ENCODE results near the gene ALDH3A1.

Gene ALDH3A1

GRCh38 chr17:19759568-19760549 is 11.8 kb upstream of the ALDH3A1 start:
- no peak for DNase-seq

- no peak for DNase-seq
Observed at GRCh38 chr17:19757536-19758180, 9.6 kb upstream of the ALDH3A1 start.

DNA sequence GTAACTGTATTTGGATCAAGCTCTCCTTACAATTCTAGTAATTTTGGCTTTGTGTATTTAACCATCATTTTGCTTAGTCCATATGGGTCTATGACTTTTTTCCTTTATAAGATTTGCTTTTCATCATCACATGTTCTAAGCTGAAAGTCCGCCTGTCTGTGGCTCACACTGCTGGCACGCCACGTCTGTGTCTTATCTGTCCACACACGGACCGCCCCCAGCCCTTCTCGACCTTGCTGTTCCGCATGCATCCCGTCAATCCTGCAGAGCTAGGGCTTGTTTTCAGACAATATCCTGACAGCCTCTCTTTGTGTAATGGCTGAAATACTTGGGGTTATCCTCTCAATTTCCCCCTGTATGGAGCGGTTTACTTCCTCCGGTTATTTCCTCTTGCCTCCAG is 8.4 kb upstream of the ALDH3A1 start:
- DNase-seq = no peak

- DNase-seq = no peak
Observed at GRCh38 chr17:19755821-19756510, 7.9 kb upstream of the ALDH3A1 start.

DNA sequence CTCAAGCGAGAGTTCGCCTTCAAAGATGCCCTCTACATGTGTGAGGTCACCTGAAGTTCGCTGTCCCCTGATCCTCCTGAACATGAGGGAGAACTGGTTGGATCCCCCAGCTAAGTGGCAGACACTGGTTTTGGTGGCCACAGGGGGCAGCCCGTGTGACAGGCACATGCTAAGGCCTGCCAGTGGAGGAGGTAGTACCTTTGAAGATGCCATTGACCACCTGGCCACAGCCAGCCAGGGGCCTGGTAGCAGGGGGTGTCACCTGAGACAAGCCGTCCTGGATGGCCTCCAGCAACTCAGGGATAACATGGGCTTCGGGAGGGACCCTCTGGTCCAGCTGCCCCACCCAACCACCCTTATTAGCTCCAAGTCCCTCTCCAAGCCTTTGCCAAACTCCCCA is 7.3 kb upstream of the ALDH3A1 start:
- DNase-seq = no peak

DNA sequence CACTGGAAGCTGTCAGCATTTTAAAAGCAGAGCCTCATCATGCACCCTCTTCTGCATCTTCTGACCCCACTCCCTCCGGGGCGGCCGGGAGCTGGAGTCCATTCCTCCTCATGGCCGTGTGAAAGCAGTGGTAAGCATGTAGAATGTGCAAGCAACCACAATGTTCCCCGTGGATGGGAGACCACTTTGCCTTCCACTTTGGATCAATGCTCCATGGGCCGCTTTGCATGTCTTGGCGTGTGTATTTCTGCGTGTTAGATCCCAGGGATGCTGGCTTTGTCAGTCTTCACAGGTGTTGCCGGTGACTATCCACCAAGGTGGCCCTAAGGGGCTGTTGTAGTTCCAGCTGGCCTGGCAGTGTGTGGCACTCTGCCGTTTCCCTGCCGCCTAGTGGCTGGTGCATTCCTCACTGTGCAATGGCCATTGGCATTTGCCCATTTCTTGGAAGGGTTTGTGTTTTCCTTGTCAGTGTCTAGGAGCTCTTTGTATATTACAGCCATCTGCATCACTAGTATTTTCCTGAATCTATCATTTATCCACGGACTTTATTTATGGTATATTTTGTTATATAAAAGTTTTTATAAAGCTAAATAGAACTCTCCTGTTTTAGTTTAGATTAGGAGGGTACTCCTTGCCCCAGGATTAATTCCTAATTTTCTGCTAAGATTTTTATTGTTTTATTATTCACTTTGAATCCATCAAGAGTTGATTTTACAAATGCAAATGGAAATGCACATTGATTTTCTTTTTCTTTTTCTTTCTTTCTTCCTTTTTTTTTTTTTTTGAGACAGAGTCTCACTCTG is 5.8 kb upstream of the ALDH3A1 start:
- peak; percentile 86 for DNase-seq

DNA sequence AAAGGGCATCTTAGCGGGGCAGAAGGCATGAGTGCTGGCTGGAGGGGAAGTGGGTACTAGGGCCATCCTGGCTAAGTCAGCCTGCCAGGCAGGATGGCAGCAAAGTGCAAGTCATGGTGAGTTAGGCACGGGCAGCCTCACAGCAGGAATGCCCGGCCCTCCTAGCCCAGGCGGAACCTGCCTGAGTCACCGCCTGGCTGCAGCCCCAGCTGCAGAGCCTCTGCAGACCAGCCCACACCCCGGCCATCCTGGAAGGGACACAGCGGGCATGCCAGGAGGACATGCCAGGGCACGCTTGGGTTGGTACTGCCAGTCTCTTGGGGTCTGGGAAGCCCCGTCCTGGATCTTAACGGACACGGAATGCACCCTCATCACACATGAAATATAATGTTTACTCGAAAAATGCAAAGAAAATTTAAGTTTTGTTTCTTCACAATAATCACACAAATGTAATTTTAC is 5.0 kb upstream of the ALDH3A1 start:
- DNase-seq = peak; percentile 93

- DNase-seq = peak; percentile 32
Observed at GRCh38 chr17:19752216-19753050, 4.3 kb upstream of the ALDH3A1 start.

DNA sequence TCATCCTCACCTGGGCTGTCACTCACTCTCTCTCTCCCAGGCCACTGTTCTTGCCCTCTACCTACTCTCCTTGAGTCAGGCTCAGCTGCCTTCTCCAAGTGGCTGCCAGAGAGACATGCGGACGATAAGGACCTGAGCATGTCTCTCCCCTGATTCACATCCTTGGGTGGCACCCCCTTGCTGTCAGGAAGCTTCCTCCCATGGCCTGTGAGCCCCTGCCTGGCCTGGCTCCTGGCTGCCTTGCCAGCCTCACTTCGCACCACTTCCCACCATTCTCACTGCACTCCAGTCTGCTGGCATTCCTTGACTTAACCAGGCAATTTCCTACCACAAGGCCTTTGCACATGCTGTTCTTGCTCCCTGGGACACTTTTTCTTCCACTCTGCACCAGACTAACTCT is 2.7 kb upstream of the ALDH3A1 start:
- no peak for DNase-seq

- DNase-seq = no peak
Observed at GRCh38 chr17:19750020-19750572, 2.0 kb upstream of the ALDH3A1 start.

DNA sequence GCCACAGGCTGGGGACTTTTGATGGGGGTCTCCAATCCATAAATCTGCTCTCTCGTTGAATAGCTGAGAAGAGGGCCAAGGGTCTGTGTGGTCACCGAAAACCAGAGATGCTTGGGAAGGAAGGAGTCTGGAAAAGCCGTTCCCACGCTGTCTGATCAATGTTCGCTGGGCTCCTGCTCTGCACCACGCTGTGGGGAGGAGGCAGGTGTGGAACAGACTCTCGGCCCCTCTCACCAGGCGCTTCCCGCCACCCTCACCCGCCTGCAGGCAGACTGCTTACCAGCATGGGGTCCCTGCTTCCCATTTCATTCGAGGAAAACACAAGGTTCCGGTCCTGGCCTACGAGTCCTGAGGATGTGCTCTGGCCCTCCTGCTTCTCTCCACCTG is 702 bp upstream of the ALDH3A1 start:
- peak; percentile 80 for DNase-seq

- DNase-seq = no peak
Observed at GRCh38 chr17:19747159-19747719, 859 bp downstream of the ALDH3A1 start.

- no peak for DNase-seq
Observed at GRCh38 chr17:19746517-19746916, 1.6 kb downstream of the ALDH3A1 start.

DNA sequence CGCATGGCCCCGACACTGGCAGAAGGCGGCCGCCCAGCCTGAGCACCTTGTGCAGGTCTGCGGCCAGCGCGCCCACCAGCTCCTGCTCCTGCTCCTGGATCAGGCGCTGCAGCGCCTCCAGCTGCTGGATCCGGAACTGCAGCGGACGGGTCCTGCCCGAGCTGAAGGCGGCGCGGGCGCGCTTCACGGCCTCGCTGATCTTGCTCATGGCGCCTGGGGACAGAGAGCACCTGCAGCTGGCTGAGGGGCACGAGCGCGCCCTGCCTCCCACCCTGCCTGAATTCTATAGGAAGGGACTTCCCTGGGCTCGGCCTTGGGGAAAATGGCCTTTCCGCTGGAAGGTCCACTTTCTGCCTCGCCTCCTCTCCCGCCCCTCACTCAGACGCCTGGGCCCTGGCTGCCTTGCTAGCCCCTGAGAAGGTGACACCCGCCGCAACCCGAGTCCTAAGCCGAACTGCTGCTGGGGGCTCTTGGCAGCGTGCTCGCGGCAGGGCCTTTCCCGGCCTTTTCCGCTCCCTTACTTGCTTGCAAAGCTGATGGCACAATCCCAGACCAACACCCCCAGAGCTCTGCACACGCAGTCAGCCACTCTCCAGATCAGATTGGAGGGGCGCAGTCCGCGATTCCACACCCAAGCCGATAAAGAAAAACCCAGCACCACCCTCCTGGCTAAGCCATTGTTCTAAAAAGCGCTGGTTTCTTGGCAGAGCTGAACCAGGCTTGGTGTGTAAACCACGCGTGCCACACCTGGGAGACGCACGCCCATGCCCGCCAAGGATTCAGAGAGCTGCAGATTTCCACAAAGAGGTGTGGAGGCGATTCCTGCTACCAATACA is 3.0 kb downstream of the ALDH3A1 start:
- peak; percentile 84 for DNase-seq

DNA sequence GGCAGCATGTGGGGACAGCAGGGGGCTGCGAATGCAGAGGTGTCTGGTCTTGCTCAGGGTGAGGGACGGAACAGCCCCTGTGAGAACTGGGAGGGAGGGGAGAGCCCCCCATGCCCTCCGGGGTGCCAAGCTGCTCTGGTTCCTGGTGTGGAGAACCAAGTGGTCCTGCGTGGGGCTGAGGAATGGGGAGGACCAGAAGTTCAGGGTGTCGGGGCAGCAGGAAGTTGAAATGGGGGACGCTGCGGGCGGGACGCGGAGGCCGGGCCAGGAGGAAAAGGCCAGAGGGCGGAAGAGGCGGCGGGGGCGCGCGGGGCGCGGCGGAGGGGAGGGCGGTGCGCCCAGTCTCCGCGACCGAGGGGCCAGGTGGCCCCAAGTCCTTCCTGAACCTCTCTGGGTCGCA is 3.6 kb downstream of the ALDH3A1 start:
- DNase-seq = peak; percentile 43

DNA sequence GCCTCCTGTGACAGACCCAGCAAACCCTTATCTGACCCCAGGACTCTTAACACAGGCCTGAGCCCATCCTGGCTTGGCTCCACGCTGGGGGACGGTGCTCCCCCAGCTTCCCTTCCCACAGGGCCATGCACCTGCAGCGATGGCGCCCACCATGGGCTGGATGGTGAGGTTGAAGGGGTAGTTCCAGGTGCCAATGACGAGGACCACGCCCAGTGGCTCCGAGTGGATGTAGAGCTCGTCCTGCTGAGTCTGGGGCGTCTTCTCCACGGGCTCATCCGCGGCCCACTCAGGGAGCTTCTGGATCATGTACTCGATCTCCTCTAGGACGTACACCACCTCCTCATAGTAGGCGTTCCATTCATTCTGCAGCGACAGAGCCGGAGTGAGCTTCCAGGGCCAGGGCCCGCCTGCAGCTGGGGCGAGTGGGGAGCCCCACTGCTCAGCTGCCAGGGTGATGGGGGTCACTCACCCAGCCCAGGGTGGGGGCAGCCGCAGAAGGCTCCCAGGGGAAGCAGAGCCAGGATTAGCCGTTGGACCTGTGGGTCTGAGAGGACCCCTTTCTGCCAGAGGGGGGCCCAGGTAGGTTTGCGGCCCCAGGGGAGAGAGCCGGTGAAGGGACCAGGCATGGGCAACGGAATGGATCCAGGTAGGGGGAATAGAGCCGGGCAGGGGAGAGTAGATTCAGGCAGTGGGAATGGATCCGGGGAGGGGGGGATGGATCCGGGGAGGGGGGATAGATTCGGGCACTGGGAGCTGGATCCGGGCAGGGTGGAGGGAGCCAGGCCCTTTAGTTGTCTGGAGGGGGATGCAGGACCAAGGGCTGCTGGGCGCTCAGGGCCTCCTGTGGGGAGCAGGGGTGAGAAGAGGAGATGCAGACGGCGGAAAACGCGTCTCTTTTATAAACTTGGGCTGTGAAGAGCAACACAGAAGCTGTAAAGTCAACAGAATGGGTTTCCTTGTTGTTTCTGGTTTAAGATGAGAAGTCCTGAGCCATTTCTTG is 4.7 kb downstream of the ALDH3A1 start:
- DNase-seq = no peak

DNA sequence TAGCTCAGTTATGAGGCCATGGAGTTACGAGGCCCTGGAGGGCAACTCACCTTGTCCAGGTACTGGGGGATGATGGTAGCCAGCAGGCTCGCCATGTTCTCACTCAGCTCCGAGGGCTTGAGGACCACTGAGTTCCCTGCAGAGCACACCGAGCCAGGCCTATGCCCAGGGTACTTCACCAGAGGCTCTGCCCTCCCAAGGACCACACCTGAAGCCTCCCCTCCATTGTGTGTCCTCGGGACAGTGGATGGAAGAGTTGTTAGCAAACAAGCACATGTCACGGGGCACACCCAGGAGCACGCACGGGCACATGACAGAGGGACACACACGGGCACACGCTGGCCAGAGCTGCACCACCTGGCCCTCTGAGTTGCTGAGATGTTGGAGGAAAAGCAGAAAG is 5.6 kb downstream of the ALDH3A1 start:
- DNase-seq = no peak

GRCh38 chr17:19741832-19742457 is 6.2 kb downstream of the ALDH3A1 start:
- DNase-seq = no peak
